ENCODE measurements around the gene CDK13.
"Not testable (repeated sequence)": the region's sequence is repeated elsewhere in the genome, so short reads cannot be mapped to it uniquely, and the experiment has no call there.

The CDK13 gene

GRCh38 chr7:39949971-39950472 lies at the start of gene CDK13:
CDK13 (plus strand) TSS chr7:39950256; CDS start chr7:39950642, 386 bp downstream.
- DNase-seq (ENCODE audit: low read depth): peak; percentile 62

DNA sequence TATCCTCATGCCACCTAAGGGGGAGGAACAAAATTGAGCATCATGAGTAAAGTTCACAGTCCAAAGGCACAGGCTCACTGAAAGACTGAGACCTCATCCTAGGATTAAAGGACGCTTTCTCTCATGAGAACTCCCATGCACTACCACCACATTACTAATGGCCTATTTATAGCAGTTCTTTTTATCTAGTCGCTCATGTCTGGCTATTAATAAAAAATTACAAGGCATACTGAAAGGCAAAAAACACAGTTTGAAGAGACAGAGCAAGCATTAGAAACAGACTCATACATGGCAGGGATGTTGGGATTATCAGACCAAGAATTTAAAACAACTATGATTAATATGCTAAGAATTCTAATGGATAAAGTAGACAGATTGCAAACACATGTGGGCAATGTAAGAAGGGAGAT lies 46.0 kb upstream of the CDK13 start:
- DNase-seq (ENCODE audit: low read depth): no peak

GRCh38 chr7:39908141-39908540 lies 41.9 kb upstream of the CDK13 start:
- DNase-seq (ENCODE audit: low read depth): no peak

GRCh38 chr7:39908973-39909372 lies 41.1 kb upstream of the CDK13 start:
- DNase-seq (ENCODE audit: low read depth): no peak

GRCh38 chr7:39909526-39909925 lies 40.5 kb upstream of the CDK13 start:
- no peak for DNase-seq (ENCODE audit: low read depth)

DNA sequence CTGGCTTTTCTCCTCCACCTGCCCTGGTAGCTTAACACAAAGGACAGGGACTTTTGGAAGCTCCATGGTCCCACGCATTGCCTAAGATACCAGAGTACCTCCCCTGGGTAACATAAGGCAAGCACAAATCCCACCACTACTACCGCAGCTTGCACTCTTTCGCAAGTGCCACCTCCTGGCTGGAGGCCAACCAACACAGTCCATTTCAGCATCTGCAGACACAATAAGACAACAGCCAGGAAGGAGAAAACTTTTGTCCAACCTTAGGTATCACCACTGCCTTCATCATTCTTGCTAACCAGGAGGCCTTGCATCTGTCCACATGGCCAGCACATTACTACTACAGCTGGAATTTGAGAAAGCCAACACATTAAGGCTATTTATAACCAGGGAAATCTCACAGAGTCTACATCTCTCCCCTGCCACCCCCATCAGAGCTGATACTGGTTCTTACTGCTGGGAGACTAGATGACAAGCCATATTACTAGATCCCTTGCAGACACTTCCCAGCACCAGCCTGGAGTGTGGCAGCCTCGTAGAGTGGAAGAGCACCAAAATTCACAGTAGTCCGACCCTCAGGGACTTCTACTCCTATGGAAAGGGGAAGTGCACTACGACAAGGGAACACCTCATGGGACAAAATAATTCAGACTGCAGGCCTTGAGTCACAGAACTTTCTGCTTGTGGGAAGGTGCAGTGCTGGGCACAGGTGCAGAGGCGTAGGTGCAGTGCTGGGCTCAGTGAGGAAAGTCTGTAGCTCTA lies 39.8 kb upstream of the CDK13 start:
- no peak for DNase-seq (ENCODE audit: low read depth)

- DNase-seq (ENCODE audit: low read depth): no peak
These were observed 38.9 kb upstream of the CDK13 start for GRCh38 chr7:39911167-39911566.

GRCh38 chr7:39915847-39916246 lies 34.2 kb upstream of the CDK13 start:
- not testable (repeated sequence) for DNase-seq (ENCODE audit: low read depth)

GRCh38 chr7:39919646-39920045 lies 30.4 kb upstream of the CDK13 start:
- no peak for DNase-seq (ENCODE audit: low read depth)

- DNase-seq (ENCODE audit: low read depth): no peak
These were observed 28.4 kb upstream of the CDK13 start for GRCh38 chr7:39921506-39922175.

GRCh38 chr7:39922580-39922979 lies 27.5 kb upstream of the CDK13 start:
- no peak for DNase-seq (ENCODE audit: low read depth)

DNA sequence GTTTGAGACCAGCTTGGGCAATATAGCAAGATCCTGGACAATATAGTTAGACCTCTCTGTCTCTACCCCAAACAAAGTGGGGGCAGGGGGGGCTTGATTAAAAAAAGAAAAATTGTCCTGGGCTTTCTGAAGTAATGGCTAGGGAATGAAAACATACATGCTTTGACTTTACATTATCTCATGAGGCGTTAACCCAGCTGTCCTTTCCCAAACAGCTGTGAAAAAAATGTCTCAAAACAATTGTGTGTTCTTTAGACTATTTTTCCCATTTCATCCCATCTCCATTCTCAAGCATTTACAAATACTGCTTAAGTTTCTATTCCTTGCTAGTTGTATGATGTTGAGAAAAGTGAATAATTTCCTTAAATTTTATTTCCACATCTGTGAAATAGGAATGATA lies 27.0 kb upstream of the CDK13 start:
- no peak for DNase-seq (ENCODE audit: low read depth)

DNA sequence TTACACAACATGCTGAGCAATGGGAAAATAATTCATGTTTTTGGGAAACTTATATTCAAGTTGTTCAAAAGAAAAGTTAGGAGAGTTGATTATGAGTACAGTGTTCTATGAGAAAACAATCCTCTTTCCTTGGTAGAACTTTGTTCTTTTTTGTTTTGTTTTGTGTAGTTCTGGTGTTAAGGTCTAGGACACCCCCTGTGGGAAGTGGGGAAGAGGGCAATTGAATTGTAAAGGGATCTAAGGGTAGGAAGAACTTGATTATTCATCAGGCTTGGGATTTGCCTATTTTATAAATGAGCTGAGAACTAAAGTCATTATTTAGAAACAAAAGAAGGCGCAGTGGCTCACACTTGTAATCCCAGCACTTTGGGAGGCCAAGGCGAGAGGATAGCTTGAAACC lies 25.9 kb upstream of the CDK13 start:
- DNase-seq (ENCODE audit: low read depth): no peak

- DNase-seq (ENCODE audit: low read depth): no peak
These were observed 23.9 kb upstream of the CDK13 start for GRCh38 chr7:39926111-39926510.

- no peak for DNase-seq (ENCODE audit: low read depth)
These were observed 23.0 kb upstream of the CDK13 start for GRCh38 chr7:39927018-39927417.

- DNase-seq (ENCODE audit: low read depth): no peak
These were observed 15.9 kb upstream of the CDK13 start for GRCh38 chr7:39934132-39934531.

GRCh38 chr7:39936761-39937160 lies 13.3 kb upstream of the CDK13 start:
- DNase-seq (ENCODE audit: low read depth): no peak

- DNase-seq (ENCODE audit: low read depth): no peak
These were observed 12.5 kb upstream of the CDK13 start for GRCh38 chr7:39937366-39938153.

- no peak for DNase-seq (ENCODE audit: low read depth)
These were observed 7.2 kb upstream of the CDK13 start for GRCh38 chr7:39942883-39943282.

GRCh38 chr7:39946693-39947092 lies 3.4 kb upstream of the CDK13 start:
- DNase-seq (ENCODE audit: low read depth): no peak

DNA sequence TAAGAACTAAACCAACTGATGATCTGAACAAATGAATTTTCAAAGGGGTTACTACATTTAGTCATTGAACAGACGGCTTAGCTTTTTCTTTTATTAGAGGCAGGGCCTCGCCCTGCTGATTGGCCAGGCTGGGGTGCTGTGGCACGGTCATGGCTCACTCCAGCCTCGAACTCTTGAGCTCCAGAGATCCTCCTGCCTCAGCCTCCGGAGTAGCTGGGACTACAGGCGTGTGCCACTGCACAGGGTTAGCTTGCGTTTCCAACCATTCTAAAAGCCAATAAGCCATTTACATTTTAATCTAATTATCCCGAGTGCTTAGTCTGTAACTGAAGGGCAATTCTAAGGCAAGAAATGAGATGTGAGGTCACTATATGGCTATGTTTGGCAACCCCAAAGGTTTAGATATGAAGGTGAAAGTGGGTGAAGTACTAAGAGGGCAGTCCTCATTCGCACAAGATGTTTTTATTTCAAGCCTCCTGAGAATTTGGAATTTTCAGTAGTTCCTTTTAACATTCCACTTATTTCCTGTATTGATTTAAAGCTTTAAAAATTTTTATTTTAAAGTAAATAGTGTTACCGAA lies 1.6 kb upstream of the CDK13 start:
- DNase-seq (ENCODE audit: low read depth): no peak

Measured in stimulated activated CD8-positive, alpha-beta memory T cell treated with anti-CD3 and anti-CD28 coated beads, Interleukin-15, amount 100 ng/mL, for 24 hours (primary cell).